Measurements from ENCODE around the gene SCRG1.

DNA sequence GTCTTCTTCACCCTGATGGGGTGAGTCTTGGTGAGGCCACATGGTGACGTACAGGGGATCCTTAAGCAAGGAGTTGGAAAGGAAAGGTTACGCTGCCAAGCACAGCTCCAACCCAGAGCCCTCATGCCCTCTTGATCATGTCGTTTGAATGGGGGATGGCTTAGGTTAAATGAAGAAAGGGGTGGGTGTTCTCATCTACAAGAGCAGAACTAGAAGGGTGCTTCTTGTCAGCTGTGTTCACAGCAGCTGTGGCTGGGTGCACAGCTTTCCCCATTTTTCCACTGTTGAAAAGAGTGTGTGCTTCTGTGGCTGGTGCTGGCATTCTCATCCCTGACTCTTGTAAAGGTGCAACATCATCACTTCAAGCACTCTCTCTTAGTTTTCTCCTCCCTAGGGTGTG is 15.5 kb upstream of the SCRG1 start:
- no peak for TF ChIP-seq EZH2 (IDR thresholded peaks at IDR 0.05; ENCODE audit: insufficient read depth, low read length)
- TF ChIP-seq, protein P1, sequence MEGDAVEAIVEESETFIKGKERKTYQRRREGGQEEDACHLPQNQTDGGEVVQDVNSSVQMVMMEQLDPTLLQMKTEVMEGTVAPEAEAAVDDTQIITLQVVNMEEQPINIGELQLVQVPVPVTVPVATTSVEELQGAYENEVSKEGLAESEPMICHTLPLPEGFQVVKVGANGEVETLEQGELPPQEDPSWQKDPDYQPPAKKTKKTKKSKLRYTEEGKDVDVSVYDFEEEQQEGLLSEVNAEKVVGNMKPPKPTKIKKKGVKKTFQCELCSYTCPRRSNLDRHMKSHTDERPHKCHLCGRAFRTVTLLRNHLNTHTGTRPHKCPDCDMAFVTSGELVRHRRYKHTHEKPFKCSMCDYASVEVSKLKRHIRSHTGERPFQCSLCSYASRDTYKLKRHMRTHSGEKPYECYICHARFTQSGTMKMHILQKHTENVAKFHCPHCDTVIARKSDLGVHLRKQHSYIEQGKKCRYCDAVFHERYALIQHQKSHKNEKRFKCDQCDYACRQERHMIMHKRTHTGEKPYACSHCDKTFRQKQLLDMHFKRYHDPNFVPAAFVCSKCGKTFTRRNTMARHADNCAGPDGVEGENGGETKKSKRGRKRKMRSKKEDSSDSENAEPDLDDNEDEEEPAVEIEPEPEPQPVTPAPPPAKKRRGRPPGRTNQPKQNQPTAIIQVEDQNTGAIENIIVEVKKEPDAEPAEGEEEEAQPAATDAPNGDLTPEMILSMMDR (IDR thresholded peaks at IDR 0.05; ENCODE audit: insufficient read depth, low read depth, low read length) = no peak

All from astrocyte (in vitro differentiated cells and primary cell).